Stimulated activated CD4-positive, alpha-beta T cell treated with anti-CD3 and anti-CD28 coated beads, Interleukin-12 subunit alpha, Interleukin-12 subunit beta, amount 100 ng/mL, for 24 hours (primary cell): ENCODE results near the gene C19orf38.
"Not testable (repeated sequence)": the region's sequence is repeated elsewhere in the genome, so short reads cannot be mapped to it uniquely, and the experiment has no call there.

Experiments
- DNase-seq, 2 experiments: peaks; one replicate each; pipeline ENCODE4 v3.0.0-alpha.2; 2020; ENCODE audit warnings: low read depth in 2 of 2

Gene C19orf38

DNA sequence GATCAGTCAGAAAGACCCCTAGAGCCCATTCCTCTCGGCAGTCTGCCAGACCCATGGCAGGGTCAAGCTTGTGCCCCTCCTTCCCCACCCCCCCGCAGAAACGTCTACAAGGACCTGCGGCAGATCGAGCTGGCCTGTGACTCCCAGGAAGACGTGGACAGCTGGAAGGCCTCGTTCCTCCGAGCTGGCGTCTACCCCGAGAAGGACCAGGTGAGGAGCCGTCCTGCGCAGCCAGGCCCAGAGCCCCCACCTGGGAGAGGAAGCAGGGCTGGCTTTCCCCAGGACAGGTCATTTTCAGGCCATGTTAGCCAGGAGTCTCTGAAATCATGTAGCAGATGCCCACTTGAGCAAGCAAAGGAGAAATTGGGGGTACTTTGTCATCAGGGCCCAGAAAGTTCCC is 24.5 kb upstream of the C19orf38 start:
- DNase-seq: no peak

GRCh38 chr19:10826231-10826630 is 22.0 kb upstream of the C19orf38 start:
- no peak for DNase-seq

DNA sequence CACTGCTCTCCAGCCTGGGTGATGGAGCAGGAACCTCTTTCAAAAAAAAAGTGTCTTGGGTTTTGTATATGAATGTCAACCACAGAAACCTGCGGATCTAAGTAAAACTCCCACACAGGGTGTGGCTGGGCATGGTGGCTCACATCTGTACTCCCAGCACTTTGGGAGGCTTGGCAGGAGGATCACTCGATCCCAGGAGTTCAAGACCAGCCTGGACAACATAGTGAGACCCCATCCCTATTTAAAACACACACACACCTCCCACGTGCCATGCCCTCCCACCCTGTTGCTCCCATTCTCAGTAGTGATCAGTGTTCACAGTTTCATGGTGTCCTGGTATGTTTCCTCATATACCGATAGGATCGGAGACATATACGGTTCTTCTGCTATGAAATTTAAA is 21.4 kb upstream of the C19orf38 start:
- DNase-seq: no peak

DNA sequence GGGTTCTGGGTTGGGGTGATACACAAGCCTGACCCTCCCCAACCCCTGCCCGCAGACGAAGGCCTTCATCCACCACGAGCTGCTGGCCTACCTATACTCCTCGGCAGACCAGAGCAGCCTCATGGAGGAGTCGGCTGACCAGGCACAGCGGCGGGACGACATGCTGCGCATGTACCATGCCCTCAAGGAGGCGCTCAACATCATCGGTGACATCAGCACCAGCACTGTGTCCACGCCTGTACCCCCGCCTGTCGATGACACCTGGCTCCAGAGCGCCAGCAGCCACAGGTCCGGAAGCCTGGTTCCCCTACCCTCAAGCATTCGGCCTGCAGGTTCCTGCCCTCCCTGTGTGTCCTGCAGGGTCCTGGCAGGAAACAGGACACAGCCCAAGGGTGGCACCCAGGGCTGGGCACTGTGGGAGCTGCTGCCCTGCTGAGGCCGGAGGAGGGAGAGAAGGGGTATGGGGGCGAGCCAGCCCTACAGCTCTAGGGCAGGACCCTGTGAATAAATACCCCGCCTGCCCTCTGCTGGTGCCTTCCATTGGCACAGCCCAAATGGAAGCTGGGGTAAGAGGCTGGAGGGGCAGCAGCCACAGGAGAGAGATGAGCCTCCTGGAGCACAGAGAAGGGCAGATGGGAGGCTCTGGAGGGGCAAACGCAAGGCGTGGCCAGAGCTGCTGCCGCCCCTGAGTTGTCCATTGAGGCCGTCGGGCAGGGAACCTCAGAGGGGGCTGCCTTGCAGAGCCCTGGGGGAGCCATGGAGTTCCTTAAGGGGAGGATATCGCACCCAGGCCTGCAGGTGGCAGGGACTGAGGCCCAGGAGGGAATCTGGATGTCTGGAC is 19.0 kb upstream of the C19orf38 start:
- no peak for DNase-seq

GRCh38 chr19:10829967-10830366 is 18.2 kb upstream of the C19orf38 start:
- DNase-seq: no peak

DNA sequence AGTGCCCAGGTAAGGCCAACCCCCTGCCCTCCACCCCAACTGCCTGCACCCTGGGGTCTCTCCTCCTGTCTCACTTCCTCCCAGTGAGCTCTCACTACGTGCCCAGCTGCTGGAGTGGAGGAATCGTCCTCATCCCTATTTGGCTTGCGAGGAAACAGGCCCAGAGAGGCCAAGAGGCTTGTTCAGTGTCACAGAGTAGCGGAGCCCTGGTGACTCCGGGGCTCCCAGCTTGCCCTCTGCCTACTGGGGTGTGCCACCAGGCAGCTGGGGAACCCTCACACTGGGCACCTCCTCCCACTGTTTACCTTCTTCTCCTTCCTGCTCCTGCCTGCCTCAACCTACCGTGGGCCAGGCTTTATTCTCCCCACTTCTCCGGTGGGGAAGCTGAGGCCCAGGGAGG is 17.8 kb upstream of the C19orf38 start:
- no peak for DNase-seq

DNA sequence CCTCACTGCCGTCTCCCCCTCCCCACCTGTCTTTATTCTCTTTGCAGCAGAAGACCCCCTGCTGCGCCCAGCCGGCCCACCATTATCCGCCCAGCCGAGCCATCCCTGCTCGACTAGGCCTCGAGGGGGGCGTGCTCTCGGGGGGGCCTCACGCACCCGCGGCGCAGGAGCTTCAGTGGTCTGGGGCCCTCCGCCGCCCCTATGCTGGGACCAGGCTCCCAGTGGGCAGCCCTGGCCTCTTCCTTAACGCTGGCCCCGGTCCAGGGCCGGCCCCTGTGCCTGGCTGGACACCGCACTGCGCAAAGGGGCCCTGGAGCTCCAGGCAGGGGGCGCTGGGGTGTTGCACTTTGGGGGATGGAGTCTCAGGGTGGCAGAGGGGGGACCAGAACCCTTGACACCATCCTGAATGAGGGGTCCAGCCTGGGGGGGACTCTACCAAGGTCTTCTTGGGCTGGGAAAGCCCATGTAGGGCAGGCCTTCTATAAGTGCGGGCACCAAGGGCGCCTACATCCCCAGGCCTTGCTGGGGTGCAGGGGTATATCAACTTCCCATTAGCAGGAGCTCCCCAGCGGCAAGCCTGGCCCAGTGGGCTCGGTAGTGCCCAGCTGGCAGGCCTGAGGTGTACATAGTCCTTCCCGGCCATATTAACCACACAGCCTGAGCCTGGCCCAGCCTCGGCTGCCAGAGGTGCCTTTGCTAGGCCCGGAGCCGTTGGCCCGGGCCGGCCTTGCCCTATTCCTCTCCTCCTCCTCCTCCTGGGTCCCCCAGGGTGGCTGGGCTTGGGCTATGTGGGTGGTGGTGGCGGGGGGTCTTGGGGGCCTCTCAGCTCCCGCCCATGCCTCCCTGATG is 17.1 kb upstream of the C19orf38 start:
- no peak for DNase-seq

GRCh38 chr19:10831987-10832938 is 16.0 kb upstream of the C19orf38 start:
- no peak for DNase-seq

DNA sequence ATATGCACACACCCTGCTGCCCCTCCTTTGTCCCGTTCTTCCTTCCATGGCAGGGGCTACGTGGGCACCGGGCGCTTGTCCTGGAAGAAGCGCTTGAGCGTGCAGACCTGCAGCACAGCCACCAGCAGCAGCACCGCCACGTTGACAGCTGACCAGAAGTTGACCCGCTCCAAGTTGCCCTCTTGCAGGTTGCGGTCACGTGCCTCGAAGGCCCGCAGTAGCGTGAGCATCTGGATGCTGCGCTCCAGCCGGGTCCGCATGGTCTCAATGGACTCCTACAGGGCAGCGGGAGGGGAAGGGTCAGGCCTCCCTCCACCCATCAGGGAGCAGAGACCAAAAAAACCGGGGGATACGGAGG is 15.3 kb upstream of the C19orf38 start:
- no peak for DNase-seq

DNA sequence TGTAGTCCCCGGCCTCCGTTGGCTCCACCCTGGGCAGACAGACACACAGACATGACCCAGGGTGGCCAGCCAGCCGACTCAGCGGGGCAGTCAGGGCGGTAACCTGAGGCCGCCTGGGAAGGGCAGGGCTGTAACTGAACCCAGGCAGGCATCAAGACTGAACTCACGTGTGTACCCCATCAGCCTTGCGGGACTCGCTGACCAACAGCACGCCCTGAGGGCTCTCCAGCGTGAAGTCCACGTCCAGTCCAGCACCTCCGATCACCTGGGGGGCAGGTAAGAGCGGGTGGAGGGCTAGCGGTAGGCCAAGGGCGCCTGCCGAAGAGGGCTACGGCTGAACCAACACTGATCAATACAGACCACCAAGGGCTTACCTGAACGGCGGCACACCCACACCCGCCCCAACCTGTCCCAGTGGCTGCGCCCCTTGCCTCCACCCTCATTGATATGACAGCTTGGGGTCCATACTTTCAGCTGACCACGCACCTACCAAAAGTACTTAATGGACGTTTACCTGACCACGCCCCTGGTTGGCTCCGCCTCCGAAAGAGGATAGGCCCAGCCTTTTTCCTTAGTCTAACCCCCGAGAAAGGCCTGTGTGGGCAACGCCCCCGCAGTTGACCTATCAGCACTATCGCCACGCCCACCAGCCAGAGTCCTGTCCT is 13.0 kb upstream of the C19orf38 start:
- no peak for DNase-seq

- DNase-seq: peak; percentile 92 to 98
Measured at GRCh38 chr19:10835754-10836478, 12.3 kb upstream of the C19orf38 start, which contains the start of gene TMED1. TMED1 (minus strand) TSS chr19:10836212; CDS start chr19:10836191, 21 bp downstream.

DNA sequence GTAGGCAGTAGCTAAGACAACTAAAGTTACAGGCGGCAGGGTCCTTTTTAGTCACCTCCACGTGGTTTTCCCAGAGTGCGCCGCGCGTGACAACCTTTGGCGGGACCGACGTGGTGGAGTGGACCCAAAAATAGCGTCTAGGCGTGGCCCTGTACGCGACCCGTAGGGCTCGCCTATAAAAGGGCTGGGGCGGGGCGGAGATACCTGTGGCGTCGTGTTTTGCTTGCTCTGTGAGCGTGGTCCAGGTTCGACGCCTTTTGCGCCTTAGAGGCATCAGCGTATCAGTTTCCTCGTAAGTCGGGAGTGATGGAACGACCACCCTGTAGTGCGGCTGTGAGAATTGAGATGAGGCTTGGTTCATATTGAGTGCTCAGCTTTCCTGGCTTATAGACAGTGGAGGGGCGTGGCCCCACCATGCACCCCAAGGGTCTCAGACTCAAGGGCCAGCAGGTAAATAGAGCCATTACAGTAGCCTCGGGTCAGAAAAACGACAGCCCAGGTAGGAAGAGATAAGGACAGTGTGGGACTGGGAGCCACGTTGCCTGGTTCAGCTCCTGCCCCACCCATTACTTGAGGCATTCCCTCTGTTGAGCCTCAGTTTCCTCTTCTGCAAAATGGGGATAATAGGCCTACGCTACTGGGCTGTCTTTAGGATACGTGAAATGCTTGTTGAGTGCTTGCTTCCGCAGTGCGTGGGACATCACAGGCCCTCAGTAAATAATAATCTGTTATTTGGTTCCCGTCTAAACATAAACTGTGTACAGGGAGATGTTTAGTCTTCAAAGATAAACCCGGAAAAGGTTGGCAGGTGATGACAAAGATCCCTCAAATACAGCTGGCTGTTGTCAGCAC is 11.5 kb upstream of the C19orf38 start:
- peak; percentile 71 to 76 for DNase-seq

GRCh38 chr19:10837649-10838048 is 10.6 kb upstream of the C19orf38 start:
- DNase-seq: not testable (repeated sequence)

DNA sequence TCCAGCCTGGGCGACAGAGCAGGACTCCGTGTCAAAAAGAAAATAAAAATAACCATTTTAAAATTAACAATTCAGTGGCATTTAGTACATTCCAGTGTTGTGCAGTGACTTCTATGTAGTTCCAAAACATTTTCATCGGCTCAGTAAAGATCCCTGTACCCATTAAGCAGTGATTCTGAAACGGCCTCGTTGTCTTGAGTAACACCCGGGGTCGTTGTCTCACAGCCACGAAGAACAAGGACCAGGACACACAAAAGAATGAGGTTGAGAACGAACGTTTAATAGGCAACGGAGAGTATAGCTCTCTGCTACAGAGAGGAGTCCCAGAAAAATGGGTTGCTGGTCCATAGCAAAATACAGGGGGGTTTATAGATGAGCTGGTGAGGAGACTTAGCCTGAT is 9.8 kb upstream of the C19orf38 start:
- no peak for DNase-seq

- DNase-seq: no peak
Measured at GRCh38 chr19:10839114-10840050, 8.8 kb upstream of the C19orf38 start.

DNA sequence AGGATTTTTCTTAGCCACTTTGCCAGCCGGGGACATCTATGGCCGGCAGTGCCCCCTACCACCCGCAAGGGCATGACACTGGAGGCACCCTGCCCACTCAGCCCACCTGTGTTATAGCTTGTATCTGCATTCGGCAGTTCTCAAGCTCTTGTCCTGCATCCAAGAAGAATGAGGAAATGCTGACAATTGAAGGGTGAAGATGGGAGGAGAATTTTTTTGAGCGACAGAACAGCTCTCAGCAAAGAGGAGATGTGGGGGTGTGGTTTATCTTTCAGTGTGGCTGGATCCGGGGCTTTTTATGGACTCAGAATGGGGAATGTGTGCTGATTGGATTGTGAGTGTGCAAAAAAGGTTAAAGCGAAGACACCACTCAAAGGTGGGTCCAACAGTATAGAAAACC is 5.4 kb upstream of the C19orf38 start:
- no peak for DNase-seq

- no peak for DNase-seq
Measured at GRCh38 chr19:10846500-10847202, 1.6 kb upstream of the C19orf38 start.

GRCh38 chr19:10850631-10851030 is 2.4 kb downstream of the C19orf38 start:
- no peak for DNase-seq
